Motor neuron (in vitro differentiated cells): Measurements from ENCODE around the gene GRM7. TPM values are rescaled to one million over a fixed set of nuclear protein-coding genes. Genes with fewer than 3 reads are reported as not detected.

Source experiments
- ATAC-seq, 8 experiments: fragments of 200-7000 bp; cut with Tn5 transposase; replicated peaks in 6 of 8; 2 replicates each; pipeline ENCODE4 v1.8.0; 2021; ENCODE audit warnings: mild to moderate bottlenecking in 8 of 8, moderate library complexity in 8 of 8
- H3K27ac ChIP-seq, 2 donors: fragments of 250-450 bp; sonication (Bioruptor Pico); 2 replicates each; pipeline ENCODE4 v1.9.0; 2021; ENCODE audit warnings: antibody characterized with exemption in 2 of 2, mild to moderate bottlenecking in 2 of 2, moderate library complexity in 1 of 2
- H3K4me1 ChIP-seq, 2 donors: fragments of 250-450 bp; sonication (Bioruptor Pico); replicated peaks in 1 of 2; 2 replicates each; pipeline ENCODE4 v1.6.1; 2021; ENCODE audit warnings: antibody characterized with exemption in 2 of 2, mild to moderate bottlenecking in 2 of 2, moderate library complexity in 1 of 2
- H3K4me3 ChIP-seq, 5 donors: fragments of 250-450 bp; sonication (Bioruptor Pico); 2 replicates each; pipeline ENCODE4 v1.9.0; 2021; ENCODE audit warnings: antibody characterized with exemption in 5 of 5, mild to moderate bottlenecking in 5 of 5, moderate library complexity in 4 of 5
- WGBS, 10 experiments: fragments of 450-650 bp; shearing (Covaris generic); methylation state at CpG; one replicate each; pipeline ENCODE4 v1.0.0; 2022; 5-methylcytosine and 5-hydroxymethylcytosine counted together
- in situ Hi-C, 9 experiments: fragments of 400-800 bp; cut with MboI; loops; one replicate each; pipeline ENCODE4 v1.15.0; 2021; ENCODE audit warnings: low sequenced_read_pairs in 9 of 9, low pct_unique_long_range_greater_than_20kb in 2 of 9; ENCODE audit not compliant: unreplicated experiment in 9 of 9
- total RNA-seq, 8 experiments: library from RNA; unstranded; fragments of 300-600 nt; gene quantifications; 2 replicates each; pipeline versions ENCODE4 v1.2.3 to v1.2.4, GENCODE V29; 2022

GRM7 gene
- total RNA-seq, 8 experiments from 2014 or later: 0.14 to 5.0 (median 2.9) TPM; not detected in 1

GRCh38 chr3:7432610-7433009, 571.7 kb downstream of the GRM7 start:
- H3K27ac ChIP-seq: no peak overlapping the region
- WGBS, 10 experiments: 13 to 90% (median 65%) methylated on average over 1 to 2 of the region's 2 CpGs
- no peak for ATAC-seq
- in situ Hi-C loops: no loop called here
- H3K4me1 ChIP-seq: peaks cover 0 to 3% of the 10 kb centered on the region in 2 donors
- no peak overlapping the region for H3K4me3 ChIP-seq

- 0 to 100% (median 80%) methylated on average over 1 to 2 of the region's 2 CpGs; no CpG with 5 or more reads in 3 of the 10 experiments for WGBS, 10 experiments
- no peaks in the 10 kb centered on the region for H3K4me1 ChIP-seq
- no peak for ATAC-seq
- in situ Hi-C loops: no loop called here
- H3K27ac ChIP-seq: no peak overlapping the region
- no peak overlapping the region for H3K4me3 ChIP-seq
These were observed 572.2 kb downstream of the GRM7 start for GRCh38 chr3:7433073-7433472.

- Histone ChIP-seq H3K27ac (no peak overlapping the region), H3K4me1 (no peaks in the 10 kb centered on the region), H3K4me3 (no peak overlapping the region)
- WGBS, 10 experiments: 14 to 83% (median 40%) methylated on average over 1 of the region's 1 CpG; no CpG with 5 or more reads in 2 of the 10 experiments
- in situ Hi-C loops: no loop called here
- no peak for ATAC-seq
These were observed 575.6 kb downstream of the GRM7 start for GRCh38 chr3:7436542-7436941.

GRCh38 chr3:7437231-7437630, 576.3 kb downstream of the GRM7 start:
- Histone ChIP-seq H3K4me3 (no peak overlapping the region), H3K4me1 (no peaks in the 10 kb centered on the region), H3K27ac (no peak overlapping the region)
- in situ Hi-C loops: no loop called here
- ATAC-seq: no peak
- WGBS, 10 experiments: 10 to 100% (median 89%) methylated on average over 1 of the region's 1 CpG; no CpG with 5 or more reads in 2 of the 10 experiments

GRCh38 chr3:7439101-7439680, 578.3 kb downstream of the GRM7 start:
- H3K4me3 ChIP-seq: no peak overlapping the region

GRCh38 chr3:7444886-7445285, 584.0 kb downstream of the GRM7 start:
- WGBS, 10 experiments: 0 to 87% (median 76%) methylated on average over 3 to 4 of the region's 4 CpGs
- in situ Hi-C loops: no loop called here
- no peak for ATAC-seq
- Histone ChIP-seq H3K4me3 (no peak overlapping the region), H3K27ac (no peak overlapping the region), H3K4me1 (peaks cover 0 to 3% of the 10 kb centered on the region in 2 donors)

More at GRCh38 chr3:7439101-7439680, 578.3 kb downstream of the GRM7 start:
- no peak overlapping the region for H3K27ac ChIP-seq
- no peaks in the 10 kb centered on the region for H3K4me1 ChIP-seq
- no peak for ATAC-seq
- in situ Hi-C loops: no loop called here
- 9 to 100% (median 93%) methylated on average over 1 to 3 of the region's 4 CpGs; no CpG with 5 or more reads in 3 of the 10 experiments for WGBS, 10 experiments

- H3K4me1 ChIP-seq: peaks cover 0 to 3% of the 10 kb centered on the region in 2 donors
- ATAC-seq: no peak
- 0 to 92% (median 50%) methylated on average over 1 to 5 of the region's 5 CpGs; no CpG with 5 or more reads in 1 of the 10 experiments for WGBS, 10 experiments
- no peak overlapping the region for H3K4me3 ChIP-seq
- H3K27ac ChIP-seq: no peak overlapping the region
- in situ Hi-C loops: no loop called here
These were observed 584.4 kb downstream of the GRM7 start for GRCh38 chr3:7445331-7445730.

GRCh38 chr3:7447197-7447769, 586.4 kb downstream of the GRM7 start:
- in situ Hi-C loops: no loop called here
- no peak for ATAC-seq
- peaks cover 0 to 3% of the 10 kb centered on the region in 2 donors for H3K4me1 ChIP-seq
- WGBS, 10 experiments: 21 to 100% (median 80%) methylated on average over 1 to 6 of the region's 6 CpGs
- H3K27ac ChIP-seq: no peak overlapping the region
- H3K4me3 ChIP-seq: no peak overlapping the region

- in situ Hi-C loops: no loop called here
- Histone ChIP-seq H3K27ac (no peak overlapping the region), H3K4me3 (no peak overlapping the region), H3K4me1 (no peaks in the 10 kb centered on the region)
- ATAC-seq: no peak
- 0 to 100% (median 81%) methylated on average over 1 to 2 of the region's 2 CpGs; no CpG with 5 or more reads in 1 of the 10 experiments for WGBS, 10 experiments
These were observed 595.5 kb downstream of the GRM7 start for GRCh38 chr3:7456386-7456785.

- no peaks in the 10 kb centered on the region for H3K4me1 ChIP-seq
- H3K4me3 ChIP-seq: no peak overlapping the region
- WGBS, 10 experiments: 0 to 92% (median 76%) methylated on average over 1 to 8 of the region's 8 CpGs
- no peak overlapping the region for H3K27ac ChIP-seq
- in situ Hi-C loops: no loop called here
- no peak for ATAC-seq
These were observed 600.4 kb downstream of the GRM7 start for GRCh38 chr3:7461202-7461825.

GRCh38 chr3:7469866-7470265, 609.0 kb downstream of the GRM7 start:
- Histone ChIP-seq H3K27ac (no peak overlapping the region), H3K4me1 (no peaks in the 10 kb centered on the region), H3K4me3 (no peak overlapping the region)
- no peak for ATAC-seq
- in situ Hi-C loops: no loop called here
- 13 to 100% (median 90%) methylated on average over 1 to 2 of the region's 2 CpGs; no CpG with 5 or more reads in 1 of the 10 experiments for WGBS, 10 experiments

- Histone ChIP-seq H3K4me1 (no peaks in the 10 kb centered on the region), H3K27ac (no peak overlapping the region), H3K4me3 (no peak overlapping the region)
- 0 to 88% (median 33%) methylated on average over 1 of the region's 1 CpG; no CpG with 5 or more reads in 5 of the 10 experiments for WGBS, 10 experiments
- no peak for ATAC-seq
- in situ Hi-C loops: no loop called here
These were observed 623.7 kb downstream of the GRM7 start for GRCh38 chr3:7484636-7485035.

GRCh38 chr3:7487763-7488162, 626.8 kb downstream of the GRM7 start:
- in situ Hi-C loops: no loop called here
- no peaks in the 10 kb centered on the region for H3K4me1 ChIP-seq
- no peak for ATAC-seq
- H3K27ac ChIP-seq: no peak overlapping the region
- 38 to 60% methylated on average over 1 of the region's 1 CpG; no CpG with 5 or more reads in 8 of the 10 experiments for WGBS, 10 experiments
- no peak overlapping the region for H3K4me3 ChIP-seq
